COR-L47 (cell line): ENCODE data around the gene ADAMTS16.

Experiments used
- DNase-seq: peaks from one replicate; lab custom pipeline; 2025; lab: John Stamatoyannopoulos, UW

Gene ADAMTS16

DNA sequence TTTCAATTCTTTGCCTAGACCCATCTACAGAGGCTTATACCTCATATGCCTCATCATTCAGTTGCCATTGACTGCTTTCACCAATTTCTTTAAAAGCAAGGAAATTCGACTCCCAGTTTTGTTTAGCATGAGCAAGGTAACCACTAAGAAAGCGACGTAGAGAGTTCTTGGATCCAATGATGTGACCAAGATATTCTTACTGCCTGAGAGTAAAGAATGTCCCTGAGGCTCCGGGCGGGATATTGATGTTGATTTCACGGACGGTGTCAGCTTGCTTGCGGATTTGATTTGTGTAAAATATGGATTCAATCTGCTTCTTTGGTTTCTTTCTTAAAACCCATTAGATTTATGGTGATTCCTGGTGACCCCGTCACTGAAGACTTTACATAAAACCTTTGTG lies 147.3 kb downstream of the ADAMTS16 start:
- DNase-seq, result no peak

DNA sequence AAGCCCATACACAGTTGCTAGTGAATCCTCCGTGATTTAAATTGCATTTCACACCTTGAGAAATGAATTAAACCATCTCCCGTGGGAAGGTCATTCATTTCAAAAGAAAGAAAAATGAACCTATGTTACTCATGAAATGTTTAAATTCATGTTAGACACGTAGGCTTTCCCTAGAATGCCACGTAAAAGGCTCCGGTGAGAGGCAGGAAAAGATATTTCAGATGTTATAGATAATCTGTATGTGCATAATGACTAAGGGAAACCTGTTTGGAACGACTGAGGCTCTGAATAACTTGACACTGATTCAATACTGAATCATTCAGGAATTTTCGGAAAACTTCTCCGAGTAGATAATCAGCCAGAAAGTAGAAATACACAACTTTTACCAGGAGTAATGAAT lies 148.1 kb downstream of the ADAMTS16 start:
- DNase-seq, result no peak

DNA sequence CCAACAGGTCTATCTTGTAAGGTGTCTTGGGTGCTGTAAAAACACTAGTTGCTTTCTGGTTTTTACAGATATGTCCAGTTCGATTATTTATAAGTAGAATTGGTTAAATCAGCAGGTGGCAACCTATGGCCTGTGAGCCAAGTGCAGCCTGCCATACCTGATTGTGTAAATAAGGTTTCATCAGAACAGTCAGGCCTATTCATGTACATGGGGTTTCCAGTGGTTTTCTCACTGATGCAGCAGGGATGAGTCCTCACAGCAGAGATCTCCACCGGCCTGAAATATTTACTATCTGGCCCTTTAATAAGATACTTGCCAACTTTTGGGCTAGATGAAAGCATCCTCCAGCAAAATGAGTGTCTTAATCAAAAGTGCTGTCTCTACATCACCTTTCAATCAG lies 149.4 kb downstream of the ADAMTS16 start:
- DNase-seq, result no peak

DNA sequence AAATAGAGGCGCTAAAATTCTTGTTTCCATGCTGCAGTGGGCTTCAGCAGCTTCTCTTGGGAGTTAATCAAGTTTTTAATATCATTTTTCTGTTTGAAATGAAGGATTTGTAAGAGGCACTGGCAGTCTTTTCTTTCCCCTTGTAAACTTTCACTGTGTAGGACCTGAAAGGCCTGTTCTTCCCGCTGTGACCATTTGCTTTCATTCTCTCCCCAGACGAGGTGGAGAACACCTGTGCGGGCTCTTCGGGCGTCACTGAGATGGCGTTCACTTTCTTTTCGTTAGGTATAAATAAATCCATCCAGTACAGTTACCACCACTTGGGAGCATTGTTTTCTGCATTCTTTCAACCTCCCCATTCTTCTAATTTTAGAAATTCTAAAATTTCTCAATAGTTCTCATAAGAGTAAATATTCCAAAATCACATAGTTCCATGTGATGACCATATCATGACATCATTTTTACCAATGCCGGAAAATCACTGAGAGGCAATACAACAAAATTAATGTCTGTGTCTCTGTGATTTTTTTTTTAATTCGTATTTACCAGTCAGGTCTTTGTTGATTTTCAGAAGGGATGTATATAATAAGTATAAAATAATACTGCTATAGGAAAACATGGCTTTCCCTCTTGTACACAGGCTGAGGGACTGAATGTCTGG lies 150.7 kb downstream of the ADAMTS16 start:
- no peak for DNase-seq

DNA sequence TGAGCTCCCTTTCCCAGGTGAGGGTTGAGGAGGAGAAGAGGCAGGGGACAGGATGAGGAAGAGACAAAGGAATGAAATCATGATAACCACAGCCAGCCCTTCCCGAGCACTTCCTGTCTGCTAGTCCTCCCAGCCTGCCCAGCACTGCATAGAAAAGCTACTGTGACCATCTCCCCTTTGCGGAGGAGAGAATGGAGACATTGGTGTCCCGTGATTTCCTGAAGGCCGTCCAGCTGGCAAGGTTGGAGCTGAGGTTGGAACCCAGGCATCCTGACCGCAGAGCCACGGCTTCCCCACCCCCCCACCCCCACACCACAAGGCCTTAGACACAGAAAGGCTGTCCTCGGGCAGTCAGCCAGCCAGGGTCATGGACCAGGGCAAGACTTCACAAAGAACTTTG lies 151.2 kb downstream of the ADAMTS16 start:
- no peak for DNase-seq

DNA sequence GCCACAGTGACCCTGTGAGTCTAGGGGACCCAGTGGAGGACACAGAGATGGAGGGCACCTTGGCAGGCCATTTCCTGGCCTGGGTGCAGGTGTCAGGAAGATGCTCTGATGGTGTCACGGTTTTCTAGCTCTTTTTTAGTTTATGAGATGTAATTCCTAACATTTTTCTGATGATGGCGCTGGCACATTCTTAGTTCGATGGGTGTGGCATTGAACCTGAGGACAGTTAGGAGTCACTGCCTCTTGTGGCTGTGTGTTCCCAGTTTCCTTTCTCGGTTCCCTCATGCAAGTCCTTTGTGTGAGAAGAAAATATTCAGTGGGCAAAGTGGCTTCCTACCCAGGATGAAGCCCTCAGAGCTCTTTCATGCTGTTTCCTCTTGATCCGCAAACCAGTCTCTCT lies 152.9 kb downstream of the ADAMTS16 start:
- no peak for DNase-seq

DNA sequence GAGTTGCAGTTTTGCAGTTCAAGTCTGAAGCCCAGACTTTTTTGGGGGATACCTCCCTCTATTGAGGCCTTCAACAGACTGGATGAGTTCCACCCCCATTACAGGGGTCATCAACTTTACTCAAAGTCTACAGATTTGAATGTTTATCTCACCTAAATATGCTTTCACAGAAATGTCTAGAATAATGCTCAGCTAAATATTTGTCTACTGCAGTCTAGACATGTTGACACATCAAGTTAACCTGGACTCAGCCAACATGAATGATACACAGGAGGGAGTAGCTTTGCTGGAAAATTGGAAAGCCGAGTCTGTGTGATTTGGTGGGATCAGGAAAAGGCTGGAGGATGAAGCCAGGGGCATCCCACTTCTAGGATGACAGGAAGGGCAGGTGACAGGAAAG lies 154.3 kb downstream of the ADAMTS16 start:
- DNase-seq, result no peak

DNA sequence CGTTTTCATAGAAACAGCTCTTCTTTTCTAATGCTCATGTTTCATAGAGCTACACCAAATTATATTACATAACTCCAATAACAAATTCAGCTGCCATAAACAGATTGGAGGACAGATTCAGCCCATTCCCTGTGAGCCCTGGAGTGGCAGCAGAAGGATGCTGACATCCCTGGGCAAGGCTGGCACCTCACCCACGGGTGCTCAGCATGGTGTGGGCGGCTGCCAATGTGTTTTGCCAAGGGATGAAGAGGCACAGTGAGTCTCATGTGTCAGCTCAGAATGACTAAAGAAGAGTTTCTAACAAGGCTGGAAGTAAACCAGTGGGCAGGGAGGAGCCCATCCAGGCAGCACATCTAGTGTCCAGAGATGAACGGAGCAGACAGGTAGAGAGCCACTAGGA lies 155.2 kb downstream of the ADAMTS16 start:
- DNase-seq, result no peak

DNA sequence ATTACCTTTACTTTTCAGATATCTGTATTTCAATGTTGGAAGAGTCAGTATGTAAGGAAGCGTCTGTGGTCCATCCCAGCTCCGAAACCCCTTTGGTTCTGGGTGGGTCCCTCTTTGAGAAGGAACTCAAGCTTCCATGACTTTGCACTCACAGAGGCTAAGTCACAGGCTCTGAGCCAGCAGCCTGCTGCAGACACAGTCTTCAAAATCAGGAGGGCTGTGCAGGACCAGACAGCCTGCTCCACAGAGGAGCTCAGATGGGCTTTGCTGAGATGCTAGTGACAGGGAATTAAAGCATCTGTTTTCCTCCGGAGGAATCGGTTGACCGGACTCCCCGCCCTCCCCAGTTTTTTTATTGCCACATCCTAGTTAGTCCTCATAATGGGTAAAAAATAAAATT lies 155.9 kb downstream of the ADAMTS16 start:
- DNase-seq, result no peak

DNA sequence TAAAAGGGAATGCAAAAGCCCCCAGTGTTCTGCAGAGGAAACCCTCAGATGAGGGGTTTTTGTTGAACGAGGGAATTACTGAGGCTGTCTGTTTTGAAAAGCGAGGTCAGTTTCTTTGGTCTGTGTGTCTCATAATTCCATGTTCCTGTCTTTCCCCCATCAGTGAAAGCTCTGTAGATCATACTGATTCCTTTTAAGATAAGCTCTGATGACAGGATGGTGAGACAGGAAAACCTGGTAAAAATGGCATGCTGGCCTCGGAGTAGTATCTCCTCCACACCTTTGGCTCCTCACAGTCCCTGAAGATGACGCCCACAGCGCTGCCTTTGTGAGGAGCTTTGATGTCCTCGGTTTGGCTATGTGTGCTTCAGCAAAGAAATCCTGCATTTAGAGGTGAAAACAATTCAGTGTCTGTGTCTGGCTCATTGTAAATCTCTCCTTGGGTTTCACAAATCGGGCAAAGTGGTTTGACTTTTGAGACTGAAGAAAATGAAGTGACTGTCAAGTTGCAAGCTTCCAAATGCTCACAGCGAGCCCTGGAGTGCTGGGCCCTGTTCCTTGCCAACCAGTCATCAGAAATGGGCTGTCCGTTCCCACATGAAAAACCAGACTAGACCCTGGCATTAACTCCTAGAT lies 157.4 kb downstream of the ADAMTS16 start:
- DNase-seq, result no peak

DNA sequence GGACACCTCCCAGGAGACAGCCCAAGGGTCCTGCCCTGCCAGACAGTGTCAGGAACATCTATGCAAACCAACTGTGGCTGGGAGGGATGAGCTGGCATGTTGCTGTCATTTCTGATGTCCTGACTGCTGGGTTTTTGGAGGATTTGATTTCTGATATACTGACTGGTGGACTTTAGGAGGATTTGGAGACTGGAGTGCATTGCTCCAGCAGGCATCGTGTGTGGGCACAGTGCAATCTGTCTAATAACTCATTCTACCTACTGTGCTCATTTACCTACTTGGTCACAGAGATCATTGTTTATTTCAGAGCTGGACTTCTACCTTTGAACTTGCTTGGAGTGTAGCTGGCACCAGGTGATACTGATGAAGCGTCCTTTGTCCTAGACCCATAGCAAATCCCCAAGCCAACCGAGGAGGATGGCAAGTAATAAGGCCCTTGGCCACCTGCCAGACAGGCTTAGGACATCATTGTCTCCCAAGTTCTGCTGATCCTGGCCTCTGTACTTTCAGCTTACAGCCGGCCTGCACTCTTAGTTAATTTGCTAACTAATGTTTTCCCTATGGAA lies 158.0 kb downstream of the ADAMTS16 start:
- no peak for DNase-seq

DNA sequence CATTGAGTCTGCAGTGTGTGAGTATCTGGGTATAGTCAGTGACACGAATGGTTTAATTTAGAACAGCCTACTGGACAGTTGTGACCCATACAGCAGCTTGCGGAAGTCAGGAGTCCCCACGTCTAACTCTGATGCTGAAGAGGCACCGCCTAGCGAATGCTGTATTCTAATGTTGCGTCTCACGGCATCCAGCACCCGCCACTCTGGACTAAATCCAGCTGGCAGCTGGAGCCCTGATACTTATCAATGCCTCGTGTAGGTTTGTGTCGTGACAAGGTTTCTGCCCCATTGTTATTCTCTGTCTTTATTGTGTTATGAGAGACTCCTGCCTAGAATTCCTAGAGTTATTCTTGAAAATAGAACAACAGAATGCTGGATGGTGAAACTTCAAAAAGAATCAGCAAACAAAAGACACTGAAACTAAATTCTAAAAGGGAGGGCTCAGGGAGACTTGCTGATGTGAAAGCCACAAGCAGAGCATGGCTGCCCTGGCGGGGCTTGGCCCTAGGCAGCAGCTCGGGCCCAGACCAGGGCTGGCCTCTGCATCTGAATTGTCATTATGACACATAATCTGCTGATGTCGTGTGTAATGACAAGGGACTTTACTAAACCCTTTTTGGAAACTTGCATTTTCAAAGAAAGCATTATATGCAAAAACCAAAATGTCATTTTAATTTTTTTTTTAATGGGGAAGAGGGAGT lies 158.9 kb downstream of the ADAMTS16 start:
- no peak for DNase-seq

DNA sequence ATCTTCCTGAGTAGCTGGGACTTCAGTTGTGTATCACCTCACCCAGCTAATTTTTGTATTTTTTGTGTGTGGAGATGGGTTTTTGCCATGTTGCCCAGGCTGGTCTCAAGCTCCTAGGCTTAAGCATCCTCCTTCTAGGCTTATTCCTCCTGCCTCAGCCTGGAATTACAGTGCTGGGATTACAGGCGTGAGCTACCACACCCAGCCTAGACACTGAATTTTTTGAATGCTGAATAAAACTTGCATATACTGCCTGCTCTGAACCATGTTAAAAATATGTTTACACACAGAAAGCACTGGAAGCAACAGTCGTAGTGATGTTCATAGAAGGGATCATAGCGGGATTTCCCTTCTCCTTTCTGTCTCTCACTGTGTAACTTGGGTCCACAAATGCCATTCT lies 161.0 kb downstream of the ADAMTS16 start:
- no peak for DNase-seq

DNA sequence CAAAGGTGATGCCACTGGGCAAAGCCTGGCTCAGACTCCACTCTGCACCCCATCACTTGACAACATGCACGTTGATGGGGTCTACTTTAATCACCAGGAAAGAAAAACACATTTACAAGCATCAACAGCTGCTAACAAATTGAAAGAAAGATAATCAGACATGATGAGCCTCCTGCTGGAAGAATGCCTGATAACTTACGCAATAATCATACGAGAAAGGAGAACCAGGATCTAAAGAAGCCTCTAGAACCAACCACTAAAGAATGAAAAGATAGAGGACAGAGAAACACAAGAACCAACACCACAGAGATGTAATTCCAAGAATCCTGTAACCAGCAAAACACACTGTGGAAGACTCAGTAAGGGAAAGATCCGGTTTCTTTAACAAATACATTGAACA lies 162.1 kb downstream of the ADAMTS16 start:
- DNase-seq, result no peak

DNA sequence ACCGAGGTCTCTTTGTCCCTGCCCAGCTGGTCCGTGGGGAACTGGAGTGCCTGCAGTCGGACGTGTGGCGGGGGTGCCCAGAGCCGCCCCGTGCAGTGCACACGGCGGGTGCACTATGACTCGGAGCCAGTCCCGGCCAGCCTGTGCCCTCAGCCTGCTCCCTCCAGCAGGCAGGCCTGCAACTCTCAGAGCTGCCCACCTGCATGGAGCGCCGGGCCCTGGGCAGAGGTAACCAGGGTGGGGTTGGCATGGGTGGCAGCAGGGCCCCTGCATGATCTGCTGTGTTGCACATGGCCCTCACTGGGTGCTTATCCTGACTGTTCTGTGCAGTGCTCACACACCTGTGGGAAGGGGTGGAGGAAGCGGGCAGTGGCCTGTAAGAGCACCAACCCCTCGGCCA lies 163.1 kb downstream of the ADAMTS16 start:
- no peak for DNase-seq

DNA sequence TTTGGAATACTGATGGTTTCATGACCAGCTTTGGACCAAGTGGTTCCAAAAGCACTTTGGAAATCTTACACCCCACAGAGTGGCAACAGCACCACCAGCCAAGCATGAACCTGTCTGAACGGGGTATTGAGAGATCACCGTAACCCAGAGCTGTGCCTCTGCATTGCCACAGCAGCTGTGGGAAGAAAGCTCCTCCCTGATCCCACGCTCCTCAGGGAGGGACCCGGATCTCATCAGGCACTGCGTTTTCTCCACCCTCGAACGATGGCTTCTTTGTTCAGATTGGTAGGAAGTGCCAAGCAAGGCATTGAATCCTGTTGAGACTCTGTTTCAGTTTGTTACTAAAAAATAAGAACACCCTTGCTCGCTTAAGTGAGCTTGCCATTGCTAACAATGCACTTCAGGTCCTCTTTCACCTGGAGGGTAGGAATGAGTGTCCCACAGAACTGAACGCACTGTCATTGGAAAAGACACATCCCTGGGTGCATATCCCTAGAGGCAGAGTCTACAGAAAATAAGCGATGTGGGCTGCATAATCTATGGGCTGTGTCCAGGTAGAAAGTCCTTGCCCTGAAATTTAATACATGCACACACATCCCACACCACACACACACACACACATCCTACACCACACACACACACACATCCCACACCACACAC lies 164.4 kb downstream of the ADAMTS16 start:
- no peak for DNase-seq

DNA sequence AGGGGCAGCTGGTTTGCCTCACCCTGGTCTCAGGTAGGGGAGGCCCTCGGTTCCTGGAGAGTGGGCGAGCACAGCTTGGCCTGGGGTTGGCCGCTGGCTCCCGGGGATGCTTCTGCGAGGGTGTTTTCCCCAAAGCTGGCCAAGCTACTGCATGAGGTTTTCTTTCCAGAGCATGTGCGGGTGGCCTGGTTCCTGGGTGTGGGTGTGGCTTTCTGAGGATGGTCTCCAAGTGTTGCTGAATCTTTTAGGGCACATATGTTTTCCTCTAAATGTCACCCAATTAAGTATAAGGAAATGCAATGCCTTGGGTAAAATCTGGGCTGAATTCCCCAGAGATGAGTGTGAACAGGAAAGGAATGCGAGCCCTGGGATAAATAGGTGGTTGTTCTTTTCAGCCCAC lies 166.6 kb downstream of the ADAMTS16 start:
- no peak for DNase-seq

DNA sequence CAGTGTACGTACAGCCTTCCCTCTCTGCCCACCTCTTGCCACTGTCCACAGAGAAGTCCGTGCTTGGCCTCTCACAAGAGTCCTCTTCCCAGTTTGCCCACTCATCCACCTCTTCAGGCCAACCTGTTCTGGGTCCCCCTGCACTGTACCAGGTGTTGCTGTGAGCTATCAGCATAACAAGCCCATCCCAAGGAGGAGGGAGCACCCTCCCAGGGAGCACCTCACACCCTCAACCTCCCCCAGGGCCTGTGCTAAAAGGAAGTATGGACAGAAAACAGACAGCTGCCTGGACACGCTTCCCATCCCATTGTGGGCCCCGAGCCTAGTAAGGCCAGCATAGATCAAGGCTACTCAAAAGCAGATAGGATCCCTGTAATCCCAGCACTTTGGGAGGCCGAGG lies 168.2 kb downstream of the ADAMTS16 start:
- no peak for DNase-seq

DNA sequence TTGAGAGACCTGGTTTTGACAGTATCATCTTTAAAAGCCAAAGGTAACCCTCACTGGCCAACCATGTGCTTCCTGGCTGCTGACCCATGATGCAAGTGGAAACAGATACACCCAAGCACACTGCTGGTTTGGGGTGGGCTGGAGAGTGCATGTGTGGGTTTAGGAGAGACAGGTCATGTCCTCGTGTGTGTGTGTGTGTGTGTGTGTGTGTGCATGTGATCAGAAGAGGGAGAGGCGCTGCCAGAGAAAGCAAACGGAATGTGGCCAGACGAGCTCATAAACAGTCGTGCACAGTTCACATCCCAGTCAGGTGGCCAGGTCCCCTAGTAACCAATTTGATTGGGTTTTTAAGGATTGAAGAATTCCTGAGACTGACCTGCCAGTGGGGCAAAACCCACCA lies 169.5 kb downstream of the ADAMTS16 start:
- no peak for DNase-seq

DNA sequence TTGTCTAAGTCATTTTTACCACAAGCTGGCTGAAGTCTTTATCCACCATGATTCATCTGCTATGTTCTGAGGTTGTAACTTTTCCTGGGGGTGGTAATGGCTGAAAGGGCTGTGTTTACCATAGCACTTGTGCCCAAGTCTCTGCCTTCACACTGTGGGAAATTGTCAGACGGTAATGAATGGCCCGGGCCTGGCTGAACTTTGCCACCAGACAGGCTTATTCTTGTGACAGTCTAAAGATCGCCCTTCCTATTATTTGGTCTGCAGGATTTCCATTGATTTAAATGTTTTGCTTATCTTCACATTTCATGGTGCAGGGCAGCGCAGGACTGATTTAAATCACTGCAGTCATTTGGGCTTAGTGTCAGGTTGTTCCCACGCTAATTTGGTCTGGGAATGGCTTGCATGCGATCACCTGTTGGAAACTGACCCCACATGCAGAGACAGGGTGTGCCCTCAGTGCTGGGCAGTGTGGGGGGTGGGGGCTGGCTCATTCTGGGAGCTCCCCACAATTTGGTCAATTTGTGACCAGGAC lies 173.0 kb downstream of the ADAMTS16 start:
- no peak for DNase-seq

DNA sequence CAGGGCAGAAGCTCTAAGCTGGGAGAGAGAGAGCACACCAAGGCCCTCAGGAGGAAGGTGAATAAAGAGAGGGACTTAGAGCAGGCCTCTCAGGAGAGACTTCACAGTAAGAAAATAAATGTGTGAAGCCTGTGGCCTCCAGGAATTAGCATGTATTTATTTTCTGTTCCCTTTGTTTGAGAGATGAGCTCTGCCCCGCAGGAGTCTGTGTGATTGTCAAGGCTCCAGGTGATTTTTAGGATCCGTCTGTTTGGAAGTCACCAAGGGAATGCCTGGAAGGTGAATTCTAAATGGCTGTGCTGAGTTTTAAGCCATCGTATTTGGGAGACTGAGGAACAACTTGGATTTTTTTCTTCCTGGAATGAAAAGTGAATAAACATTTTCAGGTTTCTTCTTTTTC lies 174.0 kb downstream of the ADAMTS16 start:
- DNase-seq, result no peak

DNA sequence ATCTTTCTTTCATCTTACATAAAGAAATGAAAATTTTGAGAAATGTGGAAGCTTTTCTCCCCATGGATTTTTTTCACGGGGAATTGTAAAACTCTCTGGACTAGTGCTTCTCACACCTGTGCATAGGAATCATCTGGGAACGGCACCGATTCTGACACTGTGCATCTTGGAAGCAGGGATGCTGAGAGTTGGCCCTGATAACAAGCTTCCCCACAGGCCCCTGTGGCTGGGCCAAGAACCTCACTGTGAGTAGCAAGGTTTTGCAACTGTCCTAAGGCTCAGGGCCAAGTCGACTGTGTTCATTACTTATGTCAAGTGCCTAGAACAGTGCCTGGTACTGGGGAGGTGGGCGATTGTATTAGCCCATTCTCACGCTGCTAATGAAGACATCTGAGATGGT lies 174.5 kb downstream of the ADAMTS16 start:
- DNase-seq, result no peak
